CD4-positive, alpha-beta T cell treated with Interferon gamma for 1 hour (primary cell): ENCODE results near the gene ZNF385B.
"Not testable (repeated sequence)": the region's sequence is repeated elsewhere in the genome, so short reads cannot be mapped to it uniquely, and the experiment has no call there.

Experiments
- DNase-seq: peaks from one replicate; pipeline ENCODE4 v3.0.0-alpha.2; 2020

Gene ZNF385B

DNA sequence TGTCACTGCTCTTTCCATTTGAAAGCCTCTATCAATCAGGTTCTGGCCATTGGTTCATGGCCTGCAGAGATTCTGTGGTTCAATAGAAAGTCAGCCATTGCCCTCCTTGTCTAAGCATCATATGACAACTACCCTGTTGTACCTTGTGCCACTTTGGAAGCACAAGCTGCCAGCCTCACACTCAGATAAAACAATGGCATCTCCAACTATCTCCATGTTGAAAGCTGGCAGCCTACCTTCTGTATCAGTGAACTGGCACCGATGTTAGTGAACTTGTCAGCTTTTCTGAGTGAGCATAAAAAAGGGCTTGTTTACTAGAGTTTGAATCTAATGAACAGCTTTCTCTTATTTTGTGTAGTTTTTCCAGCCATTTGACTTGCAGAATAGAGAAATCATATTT is 393.5 kb downstream of the ZNF385B start:
- DNase-seq: no peak

- no peak for DNase-seq
Measured at GRCh38 chr2:179467111-179467510, 394.3 kb downstream of the ZNF385B start.

DNA sequence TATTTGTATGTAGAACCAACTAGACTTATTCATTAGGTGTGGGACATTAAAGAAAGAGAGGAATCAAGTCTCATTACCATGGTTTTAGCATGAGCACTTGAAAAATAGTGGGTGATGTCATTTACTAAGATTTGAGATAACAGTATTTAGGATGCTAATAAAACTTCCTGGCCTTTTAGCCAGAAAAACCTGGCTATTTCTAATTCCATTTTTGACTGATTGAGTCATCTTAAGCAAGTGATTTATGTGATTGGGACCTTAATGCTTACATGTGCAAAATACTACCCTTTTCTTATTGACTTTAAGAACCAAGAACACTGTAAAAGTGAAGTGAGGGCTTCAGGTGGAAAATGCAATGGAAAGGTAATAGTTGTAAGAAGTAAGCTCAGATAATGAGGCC is 400.0 kb downstream of the ZNF385B start:
- DNase-seq: no peak

DNA sequence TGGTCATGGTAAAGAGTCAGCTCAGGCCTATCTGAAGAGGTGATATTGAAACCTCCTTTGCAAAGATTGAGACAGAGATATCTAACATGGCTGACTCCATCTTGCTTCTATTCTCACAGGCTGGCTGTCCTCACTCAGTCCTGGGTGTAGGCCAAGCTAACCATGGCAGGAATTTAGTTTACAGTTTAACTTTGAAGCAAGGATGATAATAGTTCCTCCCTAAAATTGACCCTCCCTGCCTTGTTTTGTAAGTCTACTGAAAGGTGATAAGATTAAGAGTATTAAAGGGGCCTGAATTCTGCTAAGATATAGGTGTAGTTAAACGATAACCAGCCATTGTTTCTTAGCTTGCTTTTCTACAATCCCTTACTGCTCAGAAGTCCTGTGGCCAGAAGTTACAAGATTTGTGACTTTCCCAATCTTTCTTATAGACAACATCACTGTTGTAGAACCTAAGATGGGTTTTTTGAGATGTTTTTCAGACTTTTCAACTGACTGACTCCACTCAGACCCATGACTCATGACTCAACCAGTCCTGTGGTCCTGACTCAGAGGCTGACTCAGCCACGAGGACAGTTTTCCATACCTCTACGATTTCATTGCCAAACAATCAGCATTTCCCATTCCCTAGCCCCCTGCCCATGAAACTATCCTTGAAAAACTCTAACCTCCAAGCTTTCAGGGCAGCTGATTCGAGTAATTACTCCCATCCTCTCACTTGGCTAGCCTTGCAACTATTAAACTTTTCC is 401.1 kb downstream of the ZNF385B start:
- no peak for DNase-seq

- DNase-seq: not testable (repeated sequence)
Measured at GRCh38 chr2:179458113-179458512, 403.3 kb downstream of the ZNF385B start.

DNA sequence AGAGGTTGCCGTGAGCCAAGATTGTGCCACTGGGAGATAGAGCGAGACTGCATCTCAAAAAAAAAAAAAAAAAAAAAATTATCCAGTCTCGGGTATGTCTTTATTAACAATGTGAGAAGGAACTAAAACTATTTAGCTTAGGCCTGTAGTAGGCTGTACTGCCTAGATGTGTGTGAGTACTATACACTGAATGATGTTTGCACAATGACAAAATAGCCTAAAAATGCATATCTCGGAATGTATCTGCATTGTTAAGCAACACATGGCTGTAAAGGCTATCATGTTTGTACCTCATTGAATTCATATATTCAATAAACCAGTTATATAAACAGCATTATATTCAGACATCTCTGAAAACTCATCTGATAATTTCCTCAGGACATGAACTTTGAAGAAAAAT is 405.6 kb downstream of the ZNF385B start:
- no peak for DNase-seq

DNA sequence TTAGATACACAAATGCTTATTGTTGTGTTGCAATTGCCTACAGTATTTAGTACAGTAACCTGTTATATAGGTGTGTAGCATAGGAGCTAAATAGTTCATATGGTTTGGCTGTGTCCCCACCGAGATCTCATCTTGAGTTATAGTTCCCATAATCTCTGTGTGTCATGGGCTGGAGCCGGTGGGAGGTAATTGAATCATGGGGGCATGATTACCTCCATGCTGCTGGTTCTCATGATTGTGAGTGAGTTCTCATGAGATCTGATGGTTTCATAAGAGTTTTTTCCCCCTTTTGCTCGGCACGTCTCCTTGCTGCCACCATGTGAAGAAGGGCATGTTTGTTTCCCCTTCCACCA is 406.3 kb downstream of the ZNF385B start:
- DNase-seq: no peak

DNA sequence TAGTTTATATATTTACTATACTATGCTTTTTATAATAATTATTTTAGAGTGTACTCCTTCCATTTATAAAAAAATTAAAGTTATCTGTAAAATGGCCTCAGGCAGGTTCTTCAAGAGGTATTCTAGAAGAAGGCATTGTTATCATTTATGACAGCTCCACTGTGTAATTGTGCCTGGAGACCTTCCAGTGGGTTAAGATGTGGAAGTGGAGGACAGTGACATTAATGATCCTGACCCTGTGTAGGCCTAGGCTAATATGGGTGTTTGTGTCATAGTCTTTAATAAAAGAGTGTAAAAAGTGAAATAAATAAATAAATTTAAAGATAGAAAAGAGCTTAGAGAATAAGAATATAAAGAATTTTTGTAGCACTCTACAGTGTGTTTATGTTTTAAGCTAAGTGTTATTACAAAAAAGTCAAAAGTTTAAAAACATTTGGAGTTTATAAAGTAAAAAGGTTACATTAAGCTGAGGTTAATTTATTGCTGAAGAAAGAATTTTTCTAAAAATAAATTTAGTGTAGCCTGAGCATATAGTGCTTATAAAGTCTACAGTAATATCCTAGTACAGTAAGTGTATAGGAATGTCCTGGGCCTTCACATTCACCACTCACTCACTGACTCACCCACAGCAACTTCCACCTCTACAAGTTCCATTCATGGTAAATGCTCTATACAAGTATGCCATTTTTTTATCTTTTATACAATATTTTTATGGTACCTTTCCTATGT is 406.8 kb downstream of the ZNF385B start:
- DNase-seq: no peak

DNA sequence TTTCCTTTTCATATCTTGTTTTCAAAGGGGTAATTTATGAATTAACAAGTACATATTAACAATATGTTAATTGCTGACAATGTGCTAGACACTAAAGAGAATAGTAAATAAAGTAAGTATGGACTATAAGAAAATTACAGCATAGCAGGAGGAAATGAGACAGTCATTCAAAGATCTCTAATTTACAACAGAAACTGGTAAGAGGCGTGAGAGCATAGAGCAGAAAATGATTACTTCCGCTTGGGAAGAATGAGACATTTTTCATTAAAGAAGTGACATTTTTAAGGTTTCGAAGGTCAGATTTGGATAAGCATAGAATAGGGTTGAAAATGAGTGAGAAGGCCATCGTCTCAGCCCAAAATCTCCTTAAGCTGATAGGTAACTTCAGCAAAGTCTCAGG is 412.4 kb downstream of the ZNF385B start:
- no peak for DNase-seq

DNA sequence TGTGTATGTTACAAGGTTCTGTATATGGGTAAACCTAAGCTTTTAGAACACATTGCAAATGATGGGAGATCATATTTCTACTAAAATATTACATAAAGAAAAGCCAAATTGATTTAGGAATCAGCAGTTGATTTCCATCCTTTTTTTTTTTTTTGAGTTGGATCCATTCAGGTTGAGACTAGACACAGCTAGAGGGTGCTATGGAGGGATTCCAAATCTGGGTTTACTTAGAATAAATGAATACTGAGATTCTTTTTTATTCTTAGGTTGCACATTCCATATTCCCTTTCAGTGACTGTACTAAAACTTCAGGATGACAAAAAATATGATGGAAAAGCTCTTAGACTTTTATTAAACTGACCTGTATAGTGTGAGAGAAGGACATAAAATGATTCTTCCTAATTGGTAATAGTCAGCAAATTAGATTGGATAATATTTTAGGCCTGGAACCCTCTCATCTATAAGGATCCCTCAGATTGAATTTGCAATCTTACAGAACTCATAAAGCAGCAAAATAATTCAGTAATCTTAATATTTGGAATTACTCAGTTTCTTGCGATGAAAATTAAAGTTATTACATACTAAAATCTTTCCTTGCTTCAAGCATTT is 413.5 kb downstream of the ZNF385B start:
- DNase-seq: no peak

- DNase-seq: no peak
Measured at GRCh38 chr2:179447421-179447820, 414.0 kb downstream of the ZNF385B start.

DNA sequence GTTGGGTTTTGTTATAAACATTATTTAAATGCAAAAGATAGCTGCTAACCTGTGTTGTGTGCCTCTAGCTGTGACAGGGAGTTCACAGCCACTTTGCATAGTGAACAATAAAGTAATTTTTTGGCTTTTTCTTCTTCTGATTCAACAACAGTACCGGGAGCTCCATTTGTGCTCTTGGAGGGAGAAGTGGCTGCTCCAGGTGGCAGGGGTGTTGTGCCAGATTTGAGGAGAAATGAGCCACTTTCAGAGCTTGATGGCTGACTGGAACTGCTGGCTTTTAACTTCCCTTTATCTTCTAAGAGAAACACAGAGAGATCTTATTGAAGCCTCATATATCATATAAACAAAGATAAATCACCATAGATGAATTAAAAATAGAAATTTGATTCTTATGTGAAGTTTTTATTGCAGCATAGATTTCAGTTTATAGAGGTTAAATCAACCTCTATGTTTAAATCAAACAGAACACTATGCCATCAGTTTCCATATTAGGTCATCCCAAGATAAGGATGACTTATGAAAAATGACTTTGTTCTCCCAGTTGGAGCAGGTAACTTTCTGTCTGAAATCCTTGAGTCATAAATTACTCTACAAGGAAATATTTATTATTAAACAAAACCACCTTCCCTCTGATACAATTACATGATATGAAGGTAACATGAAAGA is 414.8 kb downstream of the ZNF385B start:
- DNase-seq: no peak

GRCh38 chr2:179444056-179444455 is 417.4 kb downstream of the ZNF385B start:
- DNase-seq: no peak

DNA sequence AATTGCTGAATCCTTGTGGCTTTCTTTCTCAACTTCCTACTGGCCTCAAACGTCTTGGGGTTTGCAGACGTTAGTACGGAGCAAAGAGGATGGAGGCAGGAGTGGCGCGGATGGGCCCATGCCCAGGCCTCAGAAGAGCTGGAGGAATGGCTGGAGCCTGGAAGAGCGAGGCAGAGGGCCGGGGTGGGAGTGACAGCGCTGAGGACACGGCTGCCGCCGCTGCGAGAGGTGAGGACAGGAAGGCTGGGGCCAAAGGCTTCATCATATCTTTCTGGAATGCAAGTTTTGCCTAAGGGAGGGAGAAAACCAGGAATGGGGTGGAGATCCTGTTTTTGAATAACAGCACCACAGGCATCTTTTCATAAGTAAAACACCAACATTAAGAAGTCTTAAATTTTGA is 418.2 kb downstream of the ZNF385B start:
- DNase-seq: no peak

DNA sequence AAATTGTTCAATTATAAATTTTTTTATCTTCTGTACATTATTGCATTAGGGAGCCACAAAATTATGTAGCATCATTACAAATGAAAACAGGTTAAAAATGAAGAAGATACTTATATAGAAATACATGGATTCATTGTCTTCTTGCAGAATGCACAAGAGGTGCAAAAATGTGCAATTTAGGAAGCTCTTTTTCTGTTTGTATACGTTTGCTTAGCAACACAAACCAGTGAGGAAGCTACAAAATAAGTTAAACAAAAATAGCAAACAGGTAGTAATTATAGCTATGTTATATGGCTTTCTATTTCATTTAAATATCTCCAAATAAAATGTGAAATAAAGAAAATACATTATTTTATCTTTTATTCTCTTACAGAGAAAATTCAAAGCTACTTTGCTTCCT is 419.2 kb downstream of the ZNF385B start:
- no peak for DNase-seq

DNA sequence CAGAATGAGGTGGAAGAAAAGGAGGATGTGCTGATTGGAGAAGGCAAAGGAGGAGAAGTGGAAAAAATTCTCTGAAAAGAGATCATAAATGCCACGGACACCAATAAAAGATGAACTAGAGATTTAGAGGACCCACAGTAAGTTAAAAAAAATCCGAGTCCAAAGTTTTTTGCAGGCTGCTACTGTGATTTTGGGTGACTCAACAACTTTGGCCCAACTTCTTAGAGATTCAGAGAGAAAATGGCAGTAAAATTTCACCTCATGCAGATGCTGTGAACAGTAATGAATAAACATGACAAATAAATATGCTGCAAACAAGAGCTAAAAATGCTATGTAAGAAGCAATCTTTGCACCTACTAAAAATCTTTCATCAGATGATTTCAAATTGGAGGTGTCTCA is 419.9 kb downstream of the ZNF385B start:
- DNase-seq: no peak

DNA sequence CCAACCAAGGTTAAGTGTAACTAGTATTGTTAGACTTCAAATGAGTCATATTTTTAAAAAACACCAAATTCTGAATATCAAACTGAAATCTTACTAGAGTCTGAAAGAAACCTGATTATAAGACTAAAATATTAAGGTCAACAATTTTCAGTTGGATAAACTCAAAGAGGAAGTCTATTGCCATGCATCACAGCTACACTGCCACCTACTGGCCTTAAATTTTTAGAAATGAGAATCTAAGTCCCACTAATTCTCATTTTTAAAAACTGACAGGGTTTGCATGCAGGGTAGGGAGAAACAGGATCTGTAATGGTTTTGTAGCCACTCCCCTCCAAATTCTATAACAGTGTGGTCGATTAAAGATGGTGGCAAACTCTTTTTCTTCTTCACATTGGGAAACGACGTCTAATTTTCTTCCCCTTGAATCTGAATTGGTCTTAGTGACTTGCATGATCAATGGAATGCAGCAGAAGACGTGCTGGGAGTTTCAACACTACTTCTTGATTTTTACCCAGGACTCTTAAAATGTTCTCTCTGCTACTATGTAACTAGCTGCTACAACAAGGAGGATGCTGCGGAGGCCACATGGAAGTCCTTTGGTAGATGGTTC is 420.7 kb downstream of the ZNF385B start:
- no peak for DNase-seq

- no peak for DNase-seq
Measured at GRCh38 chr2:179438654-179439053, 422.8 kb downstream of the ZNF385B start.

GRCh38 chr2:179437430-179437829 is 424.0 kb downstream of the ZNF385B start:
- no peak for DNase-seq

- no peak for DNase-seq
Measured at GRCh38 chr2:179435566-179435965, 425.8 kb downstream of the ZNF385B start.

DNA sequence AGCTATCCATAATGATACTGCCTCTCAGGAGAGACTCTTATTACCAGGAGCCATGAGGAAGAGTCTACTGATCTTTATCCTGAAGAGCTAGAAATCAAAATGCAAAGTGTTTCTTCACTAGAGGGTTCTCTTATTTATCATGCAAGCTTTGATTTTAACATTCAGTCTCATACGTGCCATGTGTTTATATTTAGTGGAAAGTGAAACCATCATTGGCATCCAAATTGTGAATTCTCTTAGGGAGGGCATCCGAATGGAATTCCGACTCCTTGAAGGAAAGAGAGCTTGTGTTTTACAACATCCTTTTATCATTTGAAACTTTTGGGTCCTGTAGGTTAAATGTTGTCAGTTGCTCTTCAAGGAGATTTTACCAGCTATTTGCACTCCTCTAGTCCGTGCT is 426.4 kb downstream of the ZNF385B start:
- no peak for DNase-seq

GRCh38 chr2:179434357-179434756 is 427.1 kb downstream of the ZNF385B start:
- DNase-seq: no peak

- DNase-seq: no peak
Measured at GRCh38 chr2:179432751-179433150, 428.7 kb downstream of the ZNF385B start.
